Measurements from ENCODE around the gene RNF166.

GRCh38 chr16:88687254-88687576, 19.0 kb downstream of the RNF166 start:
- TF ChIP-seq POLR2AphosphoS5 (IDR thresholded peaks at IDR 0.05; ENCODE audit: low read depth, low read length) (no peak), SIN3A (IDR thresholded peaks at IDR 0.05; ENCODE audit: borderline replicate concordance, insufficient read depth, low read length) (no peak)
- TF ChIP-seq, protein P1, sequence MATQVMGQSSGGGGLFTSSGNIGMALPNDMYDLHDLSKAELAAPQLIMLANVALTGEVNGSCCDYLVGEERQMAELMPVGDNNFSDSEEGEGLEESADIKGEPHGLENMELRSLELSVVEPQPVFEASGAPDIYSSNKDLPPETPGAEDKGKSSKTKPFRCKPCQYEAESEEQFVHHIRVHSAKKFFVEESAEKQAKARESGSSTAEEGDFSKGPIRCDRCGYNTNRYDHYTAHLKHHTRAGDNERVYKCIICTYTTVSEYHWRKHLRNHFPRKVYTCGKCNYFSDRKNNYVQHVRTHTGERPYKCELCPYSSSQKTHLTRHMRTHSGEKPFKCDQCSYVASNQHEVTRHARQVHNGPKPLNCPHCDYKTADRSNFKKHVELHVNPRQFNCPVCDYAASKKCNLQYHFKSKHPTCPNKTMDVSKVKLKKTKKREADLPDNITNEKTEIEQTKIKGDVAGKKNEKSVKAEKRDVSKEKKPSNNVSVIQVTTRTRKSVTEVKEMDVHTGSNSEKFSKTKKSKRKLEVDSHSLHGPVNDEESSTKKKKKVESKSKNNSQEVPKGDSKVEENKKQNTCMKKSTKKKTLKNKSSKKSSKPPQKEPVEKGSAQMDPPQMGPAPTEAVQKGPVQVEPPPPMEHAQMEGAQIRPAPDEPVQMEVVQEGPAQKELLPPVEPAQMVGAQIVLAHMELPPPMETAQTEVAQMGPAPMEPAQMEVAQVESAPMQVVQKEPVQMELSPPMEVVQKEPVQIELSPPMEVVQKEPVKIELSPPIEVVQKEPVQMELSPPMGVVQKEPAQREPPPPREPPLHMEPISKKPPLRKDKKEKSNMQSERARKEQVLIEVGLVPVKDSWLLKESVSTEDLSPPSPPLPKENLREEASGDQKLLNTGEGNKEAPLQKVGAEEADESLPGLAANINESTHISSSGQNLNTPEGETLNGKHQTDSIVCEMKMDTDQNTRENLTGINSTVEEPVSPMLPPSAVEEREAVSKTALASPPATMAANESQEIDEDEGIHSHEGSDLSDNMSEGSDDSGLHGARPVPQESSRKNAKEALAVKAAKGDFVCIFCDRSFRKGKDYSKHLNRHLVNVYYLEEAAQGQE (IDR thresholded peaks at IDR 0.05; ENCODE audit: insufficient read depth in 1 of 2, low read depth in 2 of 2, low read length in 2 of 2), result no peak

Measured in PFSK-1 (cell line).